HG03469 (cell line): ENCODE measurements around the gene ADISSP.

Experiments used
- ATAC-seq: cut with Tn5 transposase; IDR thresholded peaks from one replicate; pipeline ENCODE4 v1.9.1; 2021; ENCODE audit warnings: mild to moderate bottlenecking, moderate library complexity, moderate number of reproducible peaks; ENCODE audit not compliant: unreplicated experiment

Gene ADISSP

DNA sequence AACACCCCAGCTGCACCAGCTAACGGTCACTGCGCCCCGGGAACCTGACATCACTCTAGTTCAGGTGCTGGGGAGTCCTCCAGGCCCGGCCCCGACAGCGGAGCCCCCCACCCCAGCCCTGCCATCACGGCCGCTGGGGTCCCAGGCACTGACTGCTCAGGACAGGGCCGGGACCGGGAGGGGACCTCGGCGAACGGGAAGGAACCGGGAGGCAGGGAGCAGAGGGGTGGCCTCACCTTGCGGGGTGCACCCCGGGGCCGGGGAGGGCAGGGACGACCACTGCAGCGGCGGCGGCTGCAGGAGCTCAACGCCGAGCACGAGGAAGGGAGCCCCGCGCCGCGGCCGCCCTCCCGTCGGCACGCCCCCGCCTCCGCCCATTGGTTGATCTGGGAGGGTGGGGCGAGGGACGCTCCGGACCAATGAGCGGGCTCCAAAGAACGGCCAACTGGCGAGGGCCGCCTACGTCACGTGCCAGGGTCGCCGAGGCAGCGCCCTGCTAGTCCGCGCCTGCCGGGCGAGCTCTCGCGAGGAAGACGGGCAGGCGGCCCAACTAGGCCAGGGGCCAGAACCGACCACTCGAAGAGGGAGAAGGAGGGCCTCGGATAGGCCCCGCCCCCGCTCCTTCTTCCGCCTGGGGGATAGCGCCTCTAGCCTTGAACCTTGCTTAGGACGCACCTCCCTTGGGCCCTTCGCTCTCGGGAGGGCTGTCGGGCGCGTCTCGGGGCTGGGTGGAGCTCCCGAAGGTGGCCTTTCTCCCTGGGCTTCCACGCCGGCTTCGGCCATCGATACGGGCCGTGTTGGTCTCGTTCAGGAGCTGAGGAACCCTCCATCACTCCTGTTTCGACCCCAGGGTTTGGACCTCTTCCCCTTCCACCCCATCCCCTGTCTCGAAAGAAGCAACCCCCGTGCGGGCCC lies at the start of gene ADISSP:
Gene ADISSP, minus strand, starts transcription at position 327 of the 915 bp plus-strand sequence. CDS start 7,653 bp downstream, outside the sequence.
- peak; percentile 81 for ATAC-seq

- ATAC-seq, result no peak
Measured at GRCh38 chr20:3815703-3816315, 48.3 kb upstream of the ADISSP start.

GRCh38 chr20:3814928-3815495 lies 47.5 kb upstream of the ADISSP start:
- ATAC-seq, result no peak

DNA sequence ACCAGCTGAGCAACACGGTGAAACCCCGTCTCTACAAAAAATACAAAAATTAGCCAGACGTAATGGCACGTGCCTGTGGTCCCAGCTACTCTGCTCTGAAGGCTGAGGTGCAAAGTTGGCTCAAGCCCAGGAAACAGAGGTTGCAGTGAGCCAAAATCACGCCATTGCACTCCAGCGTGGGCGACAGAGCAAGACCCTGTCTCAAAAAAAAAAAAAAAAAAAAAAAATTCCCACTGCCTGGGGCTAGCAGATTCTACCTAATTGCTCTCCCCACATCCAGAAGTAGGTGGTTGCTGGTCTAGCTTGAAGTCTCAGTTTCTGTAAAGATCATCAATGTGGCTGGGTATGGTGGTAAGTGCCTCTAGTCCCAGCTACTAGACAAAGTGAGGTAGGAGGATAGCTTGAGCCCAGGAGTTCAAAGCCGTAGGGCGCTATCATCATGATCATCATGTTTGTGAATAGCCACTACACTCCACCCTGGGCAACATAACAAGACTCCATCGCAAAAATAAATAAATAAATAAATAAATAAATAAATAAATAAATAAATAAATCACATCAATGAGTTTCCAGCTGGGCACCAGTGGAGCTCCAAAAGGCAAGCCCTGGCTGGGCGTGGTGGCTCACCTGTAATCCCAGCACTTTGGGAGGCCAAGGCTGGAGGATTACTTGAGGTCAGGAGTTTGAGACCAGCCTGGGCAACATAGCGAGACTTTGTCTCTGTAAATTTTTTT lies 46.5 kb upstream of the ADISSP start:
- ATAC-seq, result no peak

- ATAC-seq, result no peak
Measured at GRCh38 chr20:3812975-3813847, 45.7 kb upstream of the ADISSP start.

- ATAC-seq, result no peak
Measured at GRCh38 chr20:3812259-3812681, 44.7 kb upstream of the ADISSP start.

DNA sequence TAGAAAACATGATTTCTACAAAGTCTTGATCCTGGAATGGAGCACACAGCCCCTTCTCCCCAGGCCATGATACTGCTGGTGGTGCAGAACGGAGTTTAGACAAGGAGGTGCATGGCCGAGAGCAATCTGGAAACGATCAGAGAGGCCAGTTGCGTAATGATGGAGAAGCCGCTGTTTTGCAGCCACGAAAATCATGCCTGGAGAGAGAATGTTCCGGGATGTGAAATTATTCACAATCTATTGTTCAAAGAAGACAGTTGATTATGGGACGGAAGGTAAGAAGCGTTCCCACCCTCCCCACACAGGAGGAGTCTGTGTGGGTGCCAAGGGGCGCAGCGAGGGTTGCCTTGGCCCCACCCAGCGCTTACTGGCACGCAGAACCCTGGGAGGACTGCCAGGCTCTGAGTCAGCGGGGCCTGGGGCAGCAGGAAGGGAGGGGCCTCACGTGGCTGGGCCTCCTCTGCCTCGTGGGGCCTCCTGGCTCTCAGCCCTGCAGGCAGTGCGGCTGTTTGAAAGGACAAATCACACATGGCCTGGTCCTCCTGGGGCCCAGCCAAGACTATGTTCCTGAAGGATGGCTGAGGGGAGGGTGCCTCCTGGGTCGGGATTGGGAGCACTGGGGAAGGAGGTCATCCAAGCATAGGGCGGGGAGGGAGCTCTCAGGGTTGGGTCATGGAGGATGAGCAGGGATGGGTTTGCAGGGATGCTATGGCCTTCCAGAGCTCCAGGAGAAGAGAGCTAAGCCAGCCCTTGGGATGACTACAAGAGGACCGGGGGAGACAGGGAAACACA lies 44.1 kb upstream of the ADISSP start:
- ATAC-seq, result no peak

DNA sequence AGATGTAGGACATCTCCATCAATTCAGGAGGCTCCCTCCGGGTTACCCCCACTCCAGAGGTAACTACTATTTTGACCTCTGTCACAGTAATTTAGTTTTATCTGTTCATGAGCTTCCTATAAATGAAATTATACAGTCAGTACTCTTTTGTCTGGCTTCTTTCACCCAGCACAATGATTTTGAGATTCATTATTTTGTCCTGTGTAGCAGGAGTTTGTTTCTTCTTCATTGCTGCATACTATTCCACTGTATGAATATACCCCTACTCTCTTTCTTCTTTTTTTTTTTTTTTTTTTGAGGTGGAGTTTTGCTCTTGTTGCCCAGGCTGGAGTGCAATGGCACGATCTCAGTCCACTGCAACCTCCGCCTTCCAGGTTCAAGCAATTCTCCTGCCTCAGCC lies 41.0 kb upstream of the ADISSP start:
- no peak for ATAC-seq

GRCh38 chr20:3804781-3805180 lies 37.2 kb upstream of the ADISSP start:
- no peak for ATAC-seq

- ATAC-seq, result no peak
Measured at GRCh38 chr20:3804254-3804751, 36.8 kb upstream of the ADISSP start.

- ATAC-seq, result no peak
Measured at GRCh38 chr20:3803854-3804253, 36.3 kb upstream of the ADISSP start.

GRCh38 chr20:3803289-3803688 lies 35.7 kb upstream of the ADISSP start:
- ATAC-seq, result no peak

GRCh38 chr20:3802524-3803239 lies 35.1 kb upstream of the ADISSP start:
- no peak for ATAC-seq

DNA sequence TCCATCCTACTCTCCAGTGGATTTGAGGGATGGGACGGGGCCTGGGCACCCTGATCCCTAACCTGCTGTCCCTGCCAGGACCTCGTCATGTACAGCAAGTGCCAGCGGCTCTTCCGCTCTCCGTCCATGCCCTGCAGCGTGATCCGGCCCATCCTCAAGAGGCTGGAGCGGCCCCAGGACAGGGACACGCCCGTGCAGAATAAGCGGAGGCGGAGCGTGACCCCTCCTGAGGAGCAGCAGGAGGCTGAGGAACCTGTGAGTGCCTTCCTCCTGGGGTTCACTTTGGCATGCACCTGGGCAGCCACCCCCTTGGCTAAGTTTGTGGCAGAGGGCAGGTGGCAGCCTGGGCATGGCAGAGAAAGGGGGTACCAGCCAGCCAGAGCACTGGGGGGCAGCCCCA lies 34.3 kb upstream of the ADISSP start:
- ATAC-seq, result no peak

GRCh38 chr20:3801299-3801698 lies 33.7 kb upstream of the ADISSP start:
- no peak for ATAC-seq

GRCh38 chr20:3800878-3801260 lies 33.3 kb upstream of the ADISSP start:
- ATAC-seq, result no peak

DNA sequence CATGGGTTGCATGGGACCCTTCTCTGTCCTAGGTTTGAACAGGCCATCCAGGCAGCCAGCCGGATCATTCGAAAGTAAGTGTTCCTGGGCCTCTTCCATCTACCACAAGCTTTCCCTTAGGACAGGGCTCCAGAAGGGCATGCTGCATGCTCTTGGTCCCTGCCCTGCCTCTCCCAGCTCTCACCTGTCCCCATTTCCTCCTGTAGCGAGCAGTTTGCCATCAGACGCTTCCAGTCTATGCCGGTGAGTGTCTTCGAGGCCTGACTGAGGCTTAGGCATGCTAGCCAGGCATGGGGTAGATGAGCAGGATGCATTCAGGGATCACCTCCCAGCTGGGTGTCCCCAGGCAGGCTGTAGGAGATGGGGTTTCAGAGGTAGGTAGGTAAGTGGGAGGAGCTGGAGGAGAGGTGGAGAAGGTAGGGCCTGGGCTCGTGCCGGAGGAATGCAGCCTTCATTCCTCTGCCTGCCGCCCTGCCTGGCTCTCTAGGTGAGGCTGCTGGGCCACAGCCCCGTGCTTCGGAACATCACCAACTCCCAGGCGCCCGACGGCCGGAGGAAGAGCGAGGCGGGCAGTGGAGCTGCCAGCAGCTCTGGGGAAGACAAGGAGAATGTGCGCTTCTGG lies 32.8 kb upstream of the ADISSP start:
- ATAC-seq, result no peak

DNA sequence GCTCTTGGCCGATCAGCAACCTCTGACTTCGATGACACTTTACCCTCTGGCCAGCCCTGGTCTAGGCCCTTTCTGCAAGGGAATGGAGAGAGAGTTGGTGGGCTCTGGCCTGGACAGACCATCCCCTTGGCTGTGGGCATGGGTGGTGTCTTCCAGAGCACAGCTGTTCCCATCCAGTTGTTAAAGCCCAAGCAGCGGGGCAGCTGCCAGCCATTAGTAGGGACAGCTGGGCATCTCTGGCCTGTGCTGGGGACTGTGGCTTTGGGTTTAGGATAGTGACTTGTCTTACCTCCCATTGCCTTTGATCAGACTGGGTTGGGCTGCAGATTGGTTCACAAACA lies 31.3 kb upstream of the ADISSP start:
- ATAC-seq, result no peak
